ENCODE data around the gene MAPKBP1.

The MAPKBP1 gene

GRCh38 chr15:41806291-41807181, 32.3 kb downstream of the MAPKBP1 start:
- no peak for DNase-seq (ENCODE audit: low spot score)

GRCh38 chr15:41809121-41809520, 34.8 kb downstream of the MAPKBP1 start:
- no peak for DNase-seq (ENCODE audit: low spot score)

DNA sequence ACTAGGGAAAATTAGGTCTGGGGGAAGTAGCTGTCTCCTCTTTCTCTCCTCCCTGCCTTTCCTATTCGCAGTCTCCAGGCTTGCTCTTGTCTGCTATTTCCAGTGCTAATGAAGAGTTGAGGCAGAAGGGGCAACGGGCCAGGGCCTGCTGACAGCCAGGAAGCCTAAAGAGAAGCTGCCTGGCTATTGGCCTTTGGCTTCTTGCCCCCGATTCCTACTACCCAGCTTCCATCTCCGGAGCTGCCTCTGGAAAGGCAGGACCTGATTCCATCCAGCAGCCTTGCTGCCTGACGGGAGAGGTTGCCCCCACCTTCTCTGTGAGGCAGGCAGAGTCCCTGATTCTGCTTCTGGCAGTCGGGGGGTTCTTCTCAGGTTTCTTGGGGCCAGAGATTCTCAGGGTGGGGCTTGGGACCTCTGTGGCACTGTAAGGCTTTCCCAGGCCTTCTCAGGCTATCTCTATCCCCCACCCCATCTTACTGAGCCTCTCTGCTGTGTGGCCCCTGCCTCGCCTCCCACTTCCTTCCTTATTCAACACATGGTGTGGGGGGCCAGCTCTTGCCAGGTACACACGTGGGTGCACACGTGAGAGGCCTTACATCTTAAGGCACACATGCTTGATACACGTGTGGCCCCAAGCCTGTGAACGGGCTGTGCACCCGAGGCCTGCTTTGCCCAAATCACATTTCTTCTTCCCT, 35.4 kb downstream of the MAPKBP1 start:
- DNase-seq (ENCODE audit: low spot score): no peak

DNA sequence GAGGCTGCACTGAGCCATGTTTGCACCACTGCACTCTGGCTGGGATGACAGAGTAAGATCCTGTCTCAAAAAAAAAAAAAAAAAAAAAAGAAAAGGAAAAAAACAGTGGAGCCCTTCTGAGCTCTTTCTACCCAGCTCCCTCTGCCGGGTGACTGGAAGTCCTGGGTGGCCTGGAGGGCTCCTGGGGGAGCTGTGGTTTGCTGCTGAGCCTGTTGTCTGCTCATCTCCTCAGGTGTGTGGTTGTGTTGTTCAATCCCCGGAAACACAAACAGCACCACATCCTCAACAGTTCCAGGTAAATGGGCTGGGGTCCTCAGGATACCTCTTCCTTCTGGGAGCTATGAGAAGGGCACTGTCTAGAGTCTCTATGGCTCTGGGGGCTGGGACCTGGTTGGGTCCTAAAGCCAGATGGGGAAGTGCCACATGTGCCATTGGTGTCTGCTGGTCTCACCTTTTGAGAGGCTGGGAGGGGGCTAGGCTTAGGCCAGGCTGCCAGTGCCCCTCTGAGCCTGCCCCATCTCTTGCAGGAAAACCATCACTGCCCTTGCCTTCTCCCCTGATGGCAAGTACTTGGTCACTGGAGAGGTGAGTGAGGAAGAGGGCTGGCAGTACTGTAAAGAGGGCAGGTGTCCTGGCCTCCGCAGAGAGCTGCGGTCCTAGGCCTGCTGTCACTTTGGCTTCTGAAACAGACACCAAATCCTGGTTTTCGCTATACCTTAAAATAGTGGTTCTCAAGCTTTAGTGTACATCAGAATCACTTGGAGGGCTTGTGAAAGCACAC, 36.6 kb downstream of the MAPKBP1 start:
- DNase-seq (ENCODE audit: low spot score): no peak

GRCh38 chr15:41811432-41812195, 37.3 kb downstream of the MAPKBP1 start:
- peak; percentile 89 for DNase-seq (ENCODE audit: low spot score)

- no peak for DNase-seq (ENCODE audit: low spot score)
Observed at GRCh38 chr15:41812820-41813375, 38.6 kb downstream of the MAPKBP1 start.

GRCh38 chr15:41813426-41813825, 39.1 kb downstream of the MAPKBP1 start:
- DNase-seq (ENCODE audit: low spot score): no peak

GRCh38 chr15:41814534-41814933, 40.2 kb downstream of the MAPKBP1 start:
- DNase-seq (ENCODE audit: low spot score): no peak

DNA sequence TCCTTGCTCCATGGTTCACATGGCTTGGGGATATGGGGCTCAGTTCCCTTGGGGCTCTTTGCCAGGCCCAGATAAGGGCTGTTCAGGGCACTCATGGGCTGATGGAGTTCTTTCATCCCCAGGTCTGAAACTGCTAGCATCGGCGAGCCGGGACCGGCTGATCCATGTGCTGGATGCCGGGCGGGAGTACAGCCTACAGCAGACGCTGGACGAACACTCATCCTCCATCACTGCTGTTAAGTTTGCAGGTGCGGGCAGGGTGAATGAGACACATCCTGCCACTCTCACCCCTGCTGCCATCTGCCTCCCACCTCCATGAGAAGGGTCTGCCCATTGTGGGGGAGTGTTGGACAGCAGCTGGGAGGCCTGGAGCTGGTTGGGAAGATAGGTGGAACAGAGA, 42.5 kb downstream of the MAPKBP1 start:
- no peak for DNase-seq (ENCODE audit: low spot score)

- no peak for DNase-seq (ENCODE audit: low spot score)
Observed at GRCh38 chr15:41817327-41817726, 43.0 kb downstream of the MAPKBP1 start.

DNA sequence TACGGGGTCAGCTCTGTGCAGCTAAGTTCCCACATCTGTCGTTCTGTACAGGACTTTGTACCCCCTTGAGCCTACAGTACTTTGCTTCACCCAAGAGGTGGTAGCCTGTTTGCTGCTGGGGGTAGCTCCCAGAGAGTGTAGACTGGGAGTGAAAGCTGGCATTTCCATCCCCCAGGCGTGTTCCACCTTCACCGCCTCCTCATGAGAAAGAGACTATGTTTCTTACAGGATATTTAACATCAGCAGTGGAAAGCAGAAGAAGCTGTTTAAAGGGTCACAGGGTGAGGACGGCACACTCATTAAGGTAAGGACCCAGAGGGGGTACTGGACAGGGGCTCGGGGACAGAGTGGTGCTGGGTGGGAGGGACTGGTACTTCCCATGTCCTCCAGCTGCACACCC, 43.5 kb downstream of the MAPKBP1 start:
- DNase-seq (ENCODE audit: low spot score): no peak

DNA sequence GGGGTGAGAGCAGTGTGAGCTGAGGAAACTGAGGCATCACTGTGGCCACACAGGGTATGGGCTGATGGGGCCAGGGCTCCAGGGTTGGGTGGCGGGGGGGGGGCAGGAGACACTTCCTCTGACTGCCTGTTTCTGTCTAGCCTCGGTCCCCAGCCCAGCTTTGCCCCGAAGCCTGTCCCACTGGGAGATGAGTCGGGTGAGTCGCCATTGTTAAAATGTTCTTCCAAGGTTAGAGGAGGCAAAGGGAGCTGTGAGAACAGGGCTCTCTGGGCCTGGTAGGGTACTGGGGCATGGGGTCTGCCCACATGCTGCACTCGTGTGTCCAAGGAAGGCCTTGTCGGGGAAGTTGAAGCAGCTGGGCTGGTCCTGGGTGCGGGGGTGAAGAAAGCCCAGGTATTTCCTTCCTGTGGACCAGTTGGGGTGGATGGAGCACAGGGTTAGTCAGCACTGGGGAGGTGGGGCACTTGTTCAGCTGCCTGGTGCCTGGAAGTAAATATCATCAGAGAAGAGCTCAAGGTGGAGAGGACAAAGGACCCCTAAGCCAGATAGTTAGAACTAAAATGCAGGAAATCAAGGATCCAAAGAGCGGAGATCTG, 45.3 kb downstream of the MAPKBP1 start:
- no peak for DNase-seq (ENCODE audit: low spot score)

DNA sequence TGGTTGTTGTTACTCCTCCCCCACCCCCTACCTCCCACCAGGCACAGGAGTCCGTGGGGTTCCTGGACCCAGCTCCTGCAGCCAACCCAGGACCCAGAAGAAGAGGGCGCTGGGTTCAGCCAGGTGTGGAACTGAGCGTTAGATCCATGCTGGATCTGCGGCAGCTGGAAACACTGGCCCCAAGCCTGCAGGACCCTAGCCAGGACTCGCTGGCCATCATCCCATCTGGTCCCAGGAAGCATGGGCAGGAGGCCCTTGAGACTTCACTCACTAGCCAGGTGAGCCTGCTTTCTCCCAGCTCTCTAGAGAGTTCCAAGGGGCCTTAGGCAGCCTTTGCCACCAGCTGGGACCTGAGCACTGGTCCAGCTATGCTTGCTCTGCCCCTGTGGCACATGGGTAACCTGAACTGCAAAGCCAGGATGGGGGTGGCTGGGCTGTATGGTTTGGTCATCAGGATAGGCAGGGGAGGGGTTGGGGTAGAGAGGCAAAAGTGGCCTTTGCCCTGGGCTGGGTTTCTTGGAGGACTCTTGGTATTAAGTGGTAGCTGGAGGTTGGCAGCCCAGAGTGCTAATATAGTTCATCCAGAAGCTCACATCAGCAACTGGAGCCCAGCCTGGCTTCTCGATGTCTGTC, 46.6 kb downstream of the MAPKBP1 start:
- DNase-seq (ENCODE audit: low spot score): no peak

DNA sequence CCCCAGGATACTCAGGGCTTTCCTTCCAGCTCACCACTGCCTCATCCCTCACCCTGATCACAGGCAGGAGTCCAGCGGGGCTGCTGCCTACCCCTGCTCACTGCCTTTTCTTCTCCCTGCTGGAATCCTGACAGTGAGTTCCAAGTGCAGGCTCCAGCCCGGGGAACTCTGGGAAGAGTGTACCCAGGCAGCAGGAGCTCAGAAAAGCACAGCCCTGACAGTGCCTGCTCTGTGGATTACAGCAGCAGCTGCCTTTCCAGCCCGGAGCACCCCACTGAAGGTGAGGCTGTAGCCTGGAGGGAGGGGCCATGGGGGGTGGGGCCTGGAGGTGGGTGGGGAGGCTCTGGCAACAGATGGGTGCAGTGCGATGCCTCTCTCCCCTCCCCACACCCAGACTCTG, 47.5 kb downstream of the MAPKBP1 start:
- no peak for DNase-seq (ENCODE audit: low spot score)

GRCh38 chr15:41822471-41822870, 48.2 kb downstream of the MAPKBP1 start:
- no peak for DNase-seq (ENCODE audit: low spot score)

GRCh38 chr15:41822957-41823356, 48.7 kb downstream of the MAPKBP1 start:
- DNase-seq (ENCODE audit: low spot score): no peak

- no peak for DNase-seq (ENCODE audit: low spot score)
Observed at GRCh38 chr15:41823502-41823901, 49.2 kb downstream of the MAPKBP1 start.

DNA sequence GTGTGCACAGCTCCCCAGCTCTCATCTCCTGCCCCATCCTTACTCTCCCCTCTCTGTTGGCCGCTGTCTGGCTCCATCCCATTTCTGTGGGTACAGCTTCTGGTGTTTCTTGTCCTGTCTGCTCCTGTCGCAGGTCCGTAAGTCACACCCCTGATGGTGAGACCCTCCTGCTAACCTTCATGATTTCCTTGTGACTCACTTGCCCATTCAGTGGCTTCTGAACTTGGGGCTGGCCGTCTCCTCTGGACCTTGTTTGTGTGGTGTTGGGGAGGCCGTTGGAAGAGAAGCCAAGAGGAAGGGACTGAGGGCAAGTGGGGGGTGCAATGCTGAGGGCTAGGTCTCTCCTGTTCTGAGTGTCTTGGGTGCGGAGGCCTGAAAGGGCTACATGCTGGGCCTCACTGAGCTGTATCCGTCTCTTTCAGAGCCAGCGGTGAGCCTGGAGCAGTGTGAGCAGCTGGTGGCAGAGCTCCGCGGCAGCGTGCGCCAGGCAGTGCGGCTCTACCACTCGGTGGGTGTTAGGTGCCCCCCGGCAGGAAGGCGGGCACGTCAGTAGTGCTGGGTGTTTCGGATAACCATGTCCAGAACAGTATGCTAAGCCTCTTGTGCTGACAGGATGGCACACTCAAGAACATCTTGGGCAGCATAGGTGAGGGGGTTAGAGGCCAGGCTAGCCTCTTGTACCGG, 49.9 kb downstream of the MAPKBP1 start:
- DNase-seq (ENCODE audit: low spot score): no peak

DNA sequence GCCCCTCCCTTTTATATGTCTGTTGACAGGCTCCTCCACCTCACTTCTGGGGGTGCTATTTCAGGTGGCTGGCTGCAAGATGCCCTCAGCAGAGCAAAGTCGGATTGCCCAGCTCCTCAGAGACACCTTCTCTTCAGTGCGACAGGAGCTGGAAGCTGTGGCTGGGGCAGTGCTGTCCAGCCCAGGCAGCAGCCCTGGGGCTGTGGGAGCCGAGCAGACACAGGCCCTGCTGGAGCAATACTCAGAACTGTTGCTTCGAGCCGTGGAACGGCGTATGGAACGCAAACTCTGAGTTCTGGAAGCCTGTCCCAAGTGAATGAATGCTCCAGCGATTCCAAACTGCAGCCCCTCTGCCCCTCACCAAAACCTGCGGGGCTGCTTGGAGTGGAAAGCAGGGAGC, 50.9 kb downstream of the MAPKBP1 start:
- no peak for DNase-seq (ENCODE audit: low spot score)

All from pons (tissue), 1 donor.